ENCODE data around the gene HSD11B1.

Gene HSD11B1

GRCh38 chr1:209741193-209741592 is 36.5 kb downstream of the HSD11B1 start:
- Histone ChIP-seq H3K27ac (ENCODE audit: low read depth in 2 of 2, low read length in 2 of 2) (no peak overlapping the region), H3K36me3 (ENCODE audit: control insufficient read depth in 2 of 2, insufficient read depth in 2 of 2, low read length in 2 of 2) (no peaks in the 10 kb centered on the region), H3K4me3 (ENCODE audit: low read length in 2 of 2) (no peak overlapping the region), H3K4me1 (ENCODE audit: control insufficient read depth in 2 of 2, insufficient read depth in 2 of 2, low read length in 2 of 2) (no peaks in the 10 kb centered on the region), H3K9ac (ENCODE audit: low read depth in 1 of 2, low read length in 2 of 2) (no peak overlapping the region), H3K27me3 (ENCODE audit: control insufficient read depth in 2 of 2, insufficient read depth in 2 of 2, low read length in 2 of 2) (no peaks in the 10 kb centered on the region), H3K9me3 (ENCODE audit: control insufficient read depth in 2 of 2, low read length in 2 of 2) (no peaks in the 10 kb centered on the region)

- Histone ChIP-seq H3K9ac (ENCODE audit: low read depth in 1 of 2, low read length in 2 of 2) (no peak overlapping the region), H3K9me3 (ENCODE audit: control insufficient read depth in 2 of 2, low read length in 2 of 2) (no peaks in the 10 kb centered on the region), H3K36me3 (ENCODE audit: control insufficient read depth in 2 of 2, insufficient read depth in 2 of 2, low read length in 2 of 2) (no peaks in the 10 kb centered on the region), H3K4me1 (ENCODE audit: control insufficient read depth in 2 of 2, insufficient read depth in 2 of 2, low read length in 2 of 2) (no peaks in the 10 kb centered on the region), H3K4me3 (ENCODE audit: low read length in 2 of 2) (no peak overlapping the region), H3K27ac (ENCODE audit: low read depth in 2 of 2, low read length in 2 of 2) (no peak overlapping the region), H3K27me3 (ENCODE audit: control insufficient read depth in 2 of 2, insufficient read depth in 2 of 2, low read length in 2 of 2) (no peaks in the 10 kb centered on the region)
These were observed 37.2 kb downstream of the HSD11B1 start for GRCh38 chr1:209741889-209742288.

- H3K9ac ChIP-seq (ENCODE audit: low read depth in 1 of 2, low read length in 2 of 2): no peak overlapping the region
- H3K27me3 ChIP-seq (ENCODE audit: control insufficient read depth in 2 of 2, insufficient read depth in 2 of 2, low read length in 2 of 2): no peaks in the 10 kb centered on the region
- H3K36me3 ChIP-seq (ENCODE audit: control insufficient read depth in 2 of 2, insufficient read depth in 2 of 2, low read length in 2 of 2): no peaks in the 10 kb centered on the region
- no peak overlapping the region for H3K4me3 ChIP-seq (ENCODE audit: low read length in 2 of 2)
- peak overlapping the region in 1 of 2 donors; percentile 12 for H3K27ac ChIP-seq (ENCODE audit: low read depth in 2 of 2, low read length in 2 of 2)
- H3K9me3 ChIP-seq (ENCODE audit: control insufficient read depth in 2 of 2, low read length in 2 of 2): no peaks in the 10 kb centered on the region
- H3K4me1 ChIP-seq (ENCODE audit: control insufficient read depth in 2 of 2, insufficient read depth in 2 of 2, low read length in 2 of 2): peaks cover 0 to 3% of the 10 kb centered on the region in 2 donors
These were observed 37.9 kb downstream of the HSD11B1 start for GRCh38 chr1:209742409-209743144.

- no peaks in the 10 kb centered on the region for H3K27me3 ChIP-seq (ENCODE audit: control insufficient read depth in 2 of 2, insufficient read depth in 2 of 2, low read length in 2 of 2)
- H3K36me3 ChIP-seq (ENCODE audit: control insufficient read depth in 2 of 2, insufficient read depth in 2 of 2, low read length in 2 of 2): no peaks in the 10 kb centered on the region
- no peak overlapping the region for H3K9ac ChIP-seq (ENCODE audit: low read depth in 1 of 2, low read length in 2 of 2)
- no peak overlapping the region for H3K4me3 ChIP-seq (ENCODE audit: low read length in 2 of 2)
- H3K9me3 ChIP-seq (ENCODE audit: control insufficient read depth in 2 of 2, low read length in 2 of 2): no peaks in the 10 kb centered on the region
- no peak overlapping the region for H3K27ac ChIP-seq (ENCODE audit: low read depth in 2 of 2, low read length in 2 of 2)
- H3K4me1 ChIP-seq (ENCODE audit: control insufficient read depth in 2 of 2, insufficient read depth in 2 of 2, low read length in 2 of 2): peaks cover 4 to 8% of the 10 kb centered on the region in 2 donors
These were observed 38.5 kb downstream of the HSD11B1 start for GRCh38 chr1:209743145-209743482.

DNA sequence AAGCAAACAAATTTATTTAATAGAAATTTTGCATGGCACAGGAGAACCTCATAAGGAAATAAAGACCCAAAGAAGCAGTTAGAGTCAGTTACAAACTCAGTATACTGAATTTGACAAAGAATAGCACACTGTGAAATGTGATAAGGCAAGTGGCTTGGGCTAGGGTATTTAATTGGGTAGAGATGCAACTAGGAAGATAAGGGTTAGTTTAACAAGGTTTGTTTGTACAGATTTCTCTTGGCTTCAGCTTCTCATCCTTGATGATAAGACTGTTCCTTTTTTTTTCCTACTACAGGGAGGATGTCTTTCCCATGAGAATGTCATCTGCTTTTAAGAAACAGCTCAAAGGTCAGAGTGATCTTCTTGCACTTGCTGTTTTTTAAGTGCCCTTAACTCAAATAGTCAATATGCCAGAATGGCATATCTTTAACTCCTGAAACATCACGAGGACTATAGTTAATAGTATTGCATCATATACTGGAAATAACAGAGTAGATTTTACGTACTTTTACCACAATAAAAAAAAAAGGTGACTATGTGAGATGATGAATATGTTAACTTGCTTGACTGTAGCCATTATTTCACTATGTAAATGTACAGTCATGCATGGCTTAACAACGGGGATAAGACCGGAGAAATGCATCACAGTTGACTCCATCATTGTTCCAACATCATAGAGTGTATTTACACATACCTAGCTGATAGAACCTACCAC is 42.0 kb downstream of the HSD11B1 start:
- H3K9ac ChIP-seq (ENCODE audit: low read depth in 1 of 2, low read length in 2 of 2): no peak overlapping the region
- no peaks in the 10 kb centered on the region for H3K9me3 ChIP-seq (ENCODE audit: control insufficient read depth in 2 of 2, low read length in 2 of 2)
- H3K27ac ChIP-seq (ENCODE audit: low read depth in 2 of 2, low read length in 2 of 2): no peak overlapping the region
- peaks cover 5 to 12% of the 10 kb centered on the region in 2 donors for H3K4me1 ChIP-seq (ENCODE audit: control insufficient read depth in 2 of 2, insufficient read depth in 2 of 2, low read length in 2 of 2)
- H3K4me3 ChIP-seq (ENCODE audit: low read length in 2 of 2): no peak overlapping the region
- no peaks in the 10 kb centered on the region for H3K36me3 ChIP-seq (ENCODE audit: control insufficient read depth in 2 of 2, insufficient read depth in 2 of 2, low read length in 2 of 2)
- H3K27me3 ChIP-seq (ENCODE audit: control insufficient read depth in 2 of 2, insufficient read depth in 2 of 2, low read length in 2 of 2): no peaks in the 10 kb centered on the region

- Histone ChIP-seq H3K4me3 (ENCODE audit: low read length in 2 of 2) (peak overlapping the region; percentile 46 to 66), H3K9me3 (ENCODE audit: control insufficient read depth in 2 of 2, low read length in 2 of 2) (no peaks in the 10 kb centered on the region), H3K27ac (ENCODE audit: low read depth in 2 of 2, low read length in 2 of 2) (peak overlapping the region in 1 of 2 donors; percentile 56), H3K9ac (ENCODE audit: low read depth in 1 of 2, low read length in 2 of 2) (peak overlapping the region; percentile 26 to 36), H3K27me3 (ENCODE audit: control insufficient read depth in 2 of 2, insufficient read depth in 2 of 2, low read length in 2 of 2) (no peaks in the 10 kb centered on the region), H3K36me3 (ENCODE audit: control insufficient read depth in 2 of 2, insufficient read depth in 2 of 2, low read length in 2 of 2) (no peaks in the 10 kb centered on the region), H3K4me1 (ENCODE audit: control insufficient read depth in 2 of 2, insufficient read depth in 2 of 2, low read length in 2 of 2) (peaks cover 5 to 16% of the 10 kb centered on the region in 2 donors)
These were observed 43.1 kb downstream of the HSD11B1 start for GRCh38 chr1:209747580-209748262.

- Histone ChIP-seq H3K9ac (ENCODE audit: low read depth in 1 of 2, low read length in 2 of 2) (no peak overlapping the region), H3K27ac (ENCODE audit: low read depth in 2 of 2, low read length in 2 of 2) (no peak overlapping the region), H3K4me3 (ENCODE audit: low read length in 2 of 2) (no peak overlapping the region), H3K36me3 (ENCODE audit: control insufficient read depth in 2 of 2, insufficient read depth in 2 of 2, low read length in 2 of 2) (no peaks in the 10 kb centered on the region), H3K4me1 (ENCODE audit: control insufficient read depth in 2 of 2, insufficient read depth in 2 of 2, low read length in 2 of 2) (peaks cover 5 to 16% of the 10 kb centered on the region in 2 donors), H3K27me3 (ENCODE audit: control insufficient read depth in 2 of 2, insufficient read depth in 2 of 2, low read length in 2 of 2) (no peaks in the 10 kb centered on the region), H3K9me3 (ENCODE audit: control insufficient read depth in 2 of 2, low read length in 2 of 2) (no peaks in the 10 kb centered on the region)
These were observed 44.0 kb downstream of the HSD11B1 start for GRCh38 chr1:209748620-209749019.

- Histone ChIP-seq H3K4me3 (ENCODE audit: low read length in 2 of 2) (no peak overlapping the region), H3K9ac (ENCODE audit: low read depth in 1 of 2, low read length in 2 of 2) (no peak overlapping the region), H3K27me3 (ENCODE audit: control insufficient read depth in 2 of 2, insufficient read depth in 2 of 2, low read length in 2 of 2) (no peaks in the 10 kb centered on the region), H3K9me3 (ENCODE audit: control insufficient read depth in 2 of 2, low read length in 2 of 2) (no peaks in the 10 kb centered on the region), H3K27ac (ENCODE audit: low read depth in 2 of 2, low read length in 2 of 2) (no peak overlapping the region), H3K4me1 (ENCODE audit: control insufficient read depth in 2 of 2, insufficient read depth in 2 of 2, low read length in 2 of 2) (peaks cover 5 to 16% of the 10 kb centered on the region in 2 donors), H3K36me3 (ENCODE audit: control insufficient read depth in 2 of 2, insufficient read depth in 2 of 2, low read length in 2 of 2) (no peaks in the 10 kb centered on the region)
These were observed 44.6 kb downstream of the HSD11B1 start for GRCh38 chr1:209749205-209749604.

- Histone ChIP-seq H3K9me3 (ENCODE audit: control insufficient read depth in 2 of 2, low read length in 2 of 2) (no peaks in the 10 kb centered on the region), H3K4me3 (ENCODE audit: low read length in 2 of 2) (no peak overlapping the region), H3K27ac (ENCODE audit: low read depth in 2 of 2, low read length in 2 of 2) (no peak overlapping the region), H3K4me1 (ENCODE audit: control insufficient read depth in 2 of 2, insufficient read depth in 2 of 2, low read length in 2 of 2) (peaks cover 5 to 16% of the 10 kb centered on the region in 2 donors), H3K36me3 (ENCODE audit: control insufficient read depth in 2 of 2, insufficient read depth in 2 of 2, low read length in 2 of 2) (no peaks in the 10 kb centered on the region), H3K27me3 (ENCODE audit: control insufficient read depth in 2 of 2, insufficient read depth in 2 of 2, low read length in 2 of 2) (no peaks in the 10 kb centered on the region), H3K9ac (ENCODE audit: low read depth in 1 of 2, low read length in 2 of 2) (no peak overlapping the region)
These were observed 45.2 kb downstream of the HSD11B1 start for GRCh38 chr1:209749670-209750323.
